Osteoblast (primary cell): ENCODE measurements around the gene WNK2. TPM values are rescaled to one million over a fixed set of nuclear protein-coding genes. Genes with fewer than 3 reads are reported as not detected.

Experiments
- DNase-seq: peaks from one replicate; pipeline ENCODE4 v3.0.0; 2011; ENCODE audit warnings: low spot score, mixed read lengths; ENCODE audit not compliant: insufficient read length; ENCODE audit errors: missing footprints
- H2AFZ ChIP-seq: 2 replicates; pipeline ENCODE4 v1.6.0; 2011; ENCODE audit warnings: mild to moderate bottlenecking, low read length
- H3K27ac ChIP-seq: 2 replicates; pipeline ENCODE4 v1.5.1; 2011; ENCODE audit warnings: mild to moderate bottlenecking, low read depth, low read length, moderate library complexity
- H3K27me3 ChIP-seq: 2 replicates; pipeline ENCODE4 v1.6.0; 2012; ENCODE audit warnings: mild to moderate bottlenecking, control low read depth, inconsistent platforms, low read length, moderate library complexity; ENCODE audit not compliant: insufficient read depth
- H3K36me3 ChIP-seq: 2 replicates; pipeline ENCODE4 v1.5.1; 2011; ENCODE audit warnings: mild to moderate bottlenecking, low read length, control low read depth, moderate library complexity; ENCODE audit not compliant: insufficient read depth
- H3K4me1 ChIP-seq: 2 replicates; pipeline ENCODE4 v1.5.1; 2011; ENCODE audit warnings: mild to moderate bottlenecking, low read length, control low read depth, moderate library complexity; ENCODE audit not compliant: insufficient read depth
- H3K4me2 ChIP-seq: 2 replicates; pipeline ENCODE4 v1.6.0; 2011; ENCODE audit warnings: mild to moderate bottlenecking, low read length; ENCODE audit not compliant: insufficient read depth
- H3K4me3 ChIP-seq: fragments of 200-600 bp; sonication (generic); 3 replicates; pipeline ENCODE4 v1.5.1; 2012; ENCODE audit warnings: mild to moderate bottlenecking, low read length, inconsistent platforms; ENCODE audit not compliant: insufficient read depth
- H3K79me2 ChIP-seq: 2 replicates; pipeline ENCODE4 v1.6.0; 2012; ENCODE audit warnings: mild to moderate bottlenecking, low read length, control low read depth, inconsistent platforms; ENCODE audit not compliant: insufficient read depth
- H3K9me3 ChIP-seq: 2 replicates; pipeline ENCODE4 v1.5.1; 2011; ENCODE audit warnings: low read depth, low read length, control low read depth
- H4K20me1 ChIP-seq: 2 replicates; pipeline ENCODE4 v1.6.0; 2012; ENCODE audit warnings: mild to moderate bottlenecking, low read length, control low read depth; ENCODE audit not compliant: insufficient read depth
- CTCF ChIP-seq: IDR thresholded peaks from 2 replicates; pipeline ENCODE4 v1.5.1; 2011; ENCODE audit warnings: mild to moderate bottlenecking, low read depth, low read length, moderate library complexity; ENCODE audit errors: extremely low read depth
- total RNA-seq: library from RNA; depleted of rRNA; stranded (reverse); fragments of >200 nt; gene quantifications from 2 replicates; pipeline ENCODE4 v1.2.3, GENCODE V29; 2012

WNK2 gene
- total RNA-seq, 1 donor: not detected

DNA sequence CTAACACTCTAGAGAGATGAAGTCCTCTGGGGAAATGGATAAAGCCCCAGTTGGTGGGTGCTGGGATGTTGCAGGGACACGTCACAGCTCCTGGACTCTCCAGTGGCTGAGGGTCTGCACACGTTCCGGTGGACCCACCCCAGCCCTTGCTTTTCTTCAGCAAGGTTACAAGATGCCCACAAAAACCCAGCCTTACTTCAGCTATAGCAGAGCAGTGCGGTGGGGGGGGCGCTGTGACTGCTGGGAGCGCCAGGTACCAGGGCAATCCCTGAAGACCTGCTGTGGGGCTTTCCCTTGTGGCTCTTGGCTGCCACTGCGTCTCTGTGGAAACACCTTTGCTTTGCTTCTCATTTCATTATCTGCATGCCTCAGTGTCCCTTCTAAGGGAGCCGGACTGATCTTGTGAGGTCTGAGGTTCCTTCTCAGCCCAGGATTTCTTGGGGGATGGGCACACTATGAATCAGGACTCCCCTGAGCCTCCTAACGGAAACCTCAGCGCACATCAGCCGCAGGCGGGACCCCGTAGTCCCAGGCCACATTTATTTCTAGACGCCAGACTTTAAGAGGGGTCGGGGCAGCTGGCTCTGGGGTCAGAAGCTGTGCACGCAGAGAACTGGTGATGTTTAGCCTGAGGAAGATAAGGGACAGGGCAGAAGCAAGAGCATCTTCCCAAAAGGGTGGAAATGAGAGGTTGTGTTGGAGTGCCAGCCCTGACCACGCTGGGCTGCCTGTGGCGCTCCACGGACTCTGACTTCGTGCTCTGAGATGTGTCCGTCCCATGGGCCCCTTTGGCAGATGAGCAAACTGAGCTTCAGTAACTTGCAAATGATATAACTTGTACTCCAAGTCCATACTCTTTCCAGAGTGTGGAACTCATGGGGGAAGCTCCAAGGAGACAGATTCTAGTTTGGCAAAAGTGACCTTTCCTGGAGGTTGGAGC lies 106.8 kb downstream of the WNK2 start:
- no peaks in the 10 kb centered on the region for H3K36me3 ChIP-seq
- no peaks in the 10 kb centered on the region for H4K20me1 ChIP-seq
- no peaks in the 10 kb centered on the region for H3K27me3 ChIP-seq

DNA sequence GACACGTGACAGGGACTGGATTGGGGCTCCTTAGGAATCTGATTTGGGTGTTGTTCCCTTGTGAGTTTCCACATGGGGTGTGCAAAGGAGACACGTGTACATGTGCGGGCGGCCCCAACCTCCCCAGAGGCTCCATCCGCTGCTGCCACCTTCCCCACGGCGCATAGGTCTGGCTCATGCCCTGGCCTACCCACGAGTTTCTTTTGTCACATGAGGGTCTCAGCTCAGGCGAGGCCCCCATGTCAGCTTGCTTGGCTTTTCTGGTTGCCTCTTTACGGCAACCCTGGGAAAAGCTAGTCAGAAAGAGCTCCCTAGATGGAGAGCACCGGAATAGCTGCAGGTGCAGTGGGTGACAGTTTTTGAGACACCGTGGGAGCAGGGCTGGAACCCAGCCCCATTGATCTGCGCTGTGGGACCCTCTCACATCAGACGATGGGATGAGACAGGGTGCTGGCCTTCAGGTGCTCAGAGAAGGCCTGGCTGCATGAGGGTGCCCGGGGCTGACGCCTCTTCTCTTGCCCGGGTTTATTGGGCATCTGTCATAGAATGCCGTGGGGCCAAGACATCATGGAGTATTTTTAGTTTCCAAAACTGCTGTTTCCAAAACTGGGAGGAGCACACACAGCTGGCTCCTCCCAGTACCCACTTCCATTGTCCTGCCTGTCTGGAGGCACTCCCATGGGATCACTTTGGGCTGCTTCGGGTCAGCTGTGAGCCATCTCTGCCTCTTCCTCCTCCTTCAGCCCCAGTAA lies 107.8 kb downstream of the WNK2 start:
- Histone ChIP-seq H3K27ac (no peak overlapping the region), H3K9me3 (no peaks in the 10 kb centered on the region), H3K36me3 (no peaks in the 10 kb centered on the region), H3K27me3 (no peaks in the 10 kb centered on the region), H3K79me2 (no peaks in the 10 kb centered on the region), H3K4me2 (no peak overlapping the region), H4K20me1 (no peaks in the 10 kb centered on the region), H3K4me3 (no peak overlapping the region), H2AFZ (no peak overlapping the region), H3K4me1 (no peaks in the 10 kb centered on the region)
- DNase-seq: peak; percentile 89
- TF ChIP-seq CTCF: no peak

More for the DNA sequence above, 106.8 kb downstream of the WNK2 start:
- H3K27ac ChIP-seq: no peak overlapping the region
- H3K9me3 ChIP-seq: no peaks in the 10 kb centered on the region
- DNase-seq: peak; percentile 52
- no peak overlapping the region for H3K4me2 ChIP-seq
- no peaks in the 10 kb centered on the region for H3K79me2 ChIP-seq
- H2AFZ ChIP-seq: no peak overlapping the region
- H3K4me1 ChIP-seq: no peaks in the 10 kb centered on the region
- H3K4me3 ChIP-seq: no peak overlapping the region
- TF ChIP-seq CTCF: no peak

- H3K9me3 ChIP-seq: no peaks in the 10 kb centered on the region
- H3K27me3 ChIP-seq: no peaks in the 10 kb centered on the region
- H3K36me3 ChIP-seq: no peaks in the 10 kb centered on the region
- no peaks in the 10 kb centered on the region for H4K20me1 ChIP-seq
- no peak overlapping the region for H3K27ac ChIP-seq
- no peaks in the 10 kb centered on the region for H3K4me1 ChIP-seq
- no peaks in the 10 kb centered on the region for H3K79me2 ChIP-seq
- TF ChIP-seq CTCF: no peak
- H3K4me2 ChIP-seq: no peak overlapping the region
- DNase-seq: peak; percentile 72
- H3K4me3 ChIP-seq: no peak overlapping the region
- H2AFZ ChIP-seq: no peak overlapping the region
These were observed 108.3 kb downstream of the WNK2 start for GRCh38 chr9:93292288-93292615.
